ENCODE measurements around the gene AMZ1. TPM values are rescaled to one million over a fixed set of nuclear protein-coding genes. Genes with fewer than 3 reads are reported as not detected.
A peak's percentile ranks its signal among the peaks of the same experiment; 100 is the strongest.

Gene AMZ1
- total RNA-seq, 4 donors from 2014 or later: 0.17 TPM; not detected in 3

GRCh38 chr7:2760098-2760889 lies 72.3 kb downstream of the AMZ1 start:
- Histone ChIP-seq H3K9me3 (no peaks in the 10 kb centered on the region), H3K36me3 (no peaks in the 10 kb centered on the region), H3K4me3 (no peak overlapping the region), H3K27ac (peak overlapping the region; percentile 50), H3K4me1 (peaks cover 73% of the 10 kb centered on the region), H3K27me3 (no peaks in the 10 kb centered on the region)
- peak in 1 of 2 donors; percentile 15 for TF ChIP-seq CTCF (IDR thresholded peaks at IDR 0.05)
- TF ChIP-seq POLR2AphosphoS5 (IDR thresholded peaks at IDR 0.05): peak in 1 of 3 donors; percentile 7
- TF ChIP-seq POLR2A (IDR thresholded peaks at IDR 0.05): no peak
- peak in 1 of 2 donors; percentile 82 for DNase-seq (ENCODE audit: low spot score in 2 of 2)
- WGBS: 31% methylated on average over 16 of the region's 22 CpGs

GRCh38 chr7:2761131-2761624 lies 73.2 kb downstream of the AMZ1 start:
- Histone ChIP-seq H3K4me3 (no peak overlapping the region), H3K27ac (peak overlapping the region; percentile 50), H3K4me1 (peaks cover 73% of the 10 kb centered on the region), H3K27me3 (no peaks in the 10 kb centered on the region), H3K36me3 (no peaks in the 10 kb centered on the region), H3K9me3 (no peaks in the 10 kb centered on the region)
- no peak for TF ChIP-seq CTCF (IDR thresholded peaks at IDR 0.05)
- no peak for TF ChIP-seq POLR2AphosphoS5 (IDR thresholded peaks at IDR 0.05)
- no peak for TF ChIP-seq POLR2A (IDR thresholded peaks at IDR 0.05)
- no peak for TF ChIP-seq EP300 (IDR thresholded peaks at IDR 0.05)
- DNase-seq (ENCODE audit: low spot score in 2 of 2): no peak
- WGBS: 77% methylated on average over 18 of the region's 19 CpGs

- Histone ChIP-seq H3K36me3 (no peaks in the 10 kb centered on the region), H3K4me3 (no peak overlapping the region), H3K27me3 (no peaks in the 10 kb centered on the region), H3K4me1 (peaks cover 69% of the 10 kb centered on the region), H3K9me3 (no peaks in the 10 kb centered on the region), H3K27ac (peak overlapping the region; percentile 85)
- 91% methylated on average over 29 of the region's 29 CpGs for WGBS
- TF ChIP-seq CTCF (IDR thresholded peaks at IDR 0.05) (no peak), POLR2AphosphoS5 (IDR thresholded peaks at IDR 0.05) (no peak), POLR2A (IDR thresholded peaks at IDR 0.05) (no peak)
- DNase-seq (ENCODE audit: low spot score in 2 of 2): no peak
Measured at GRCh38 chr7:2761801-2762497, 73.9 kb downstream of the AMZ1 start.

- WGBS: 82% methylated on average over 6 of the region's 6 CpGs
- Histone ChIP-seq H3K27me3 (no peaks in the 10 kb centered on the region), H3K4me1 (peaks cover 52% of the 10 kb centered on the region), H3K36me3 (no peaks in the 10 kb centered on the region), H3K27ac (peak overlapping the region; percentile 85), H3K4me3 (no peak overlapping the region), H3K9me3 (no peaks in the 10 kb centered on the region)
- no peak for DNase-seq (ENCODE audit: low spot score in 2 of 2)
- no peak for TF ChIP-seq POLR2A (IDR thresholded peaks at IDR 0.05)
- no peak for TF ChIP-seq POLR2AphosphoS5 (IDR thresholded peaks at IDR 0.05)
- no peak for TF ChIP-seq EP300 (IDR thresholded peaks at IDR 0.05)
- TF ChIP-seq CTCF (IDR thresholded peaks at IDR 0.05): no peak
Measured at GRCh38 chr7:2763597-2763996, 75.6 kb downstream of the AMZ1 start.

- no peaks in the 10 kb centered on the region for H3K27me3 ChIP-seq
- no peak for TF ChIP-seq CTCF (IDR thresholded peaks at IDR 0.05)
- TF ChIP-seq EP300 (IDR thresholded peaks at IDR 0.05): no peak
- no peak for TF ChIP-seq POLR2A (IDR thresholded peaks at IDR 0.05)
- TF ChIP-seq POLR2AphosphoS5 (IDR thresholded peaks at IDR 0.05): no peak
- DNase-seq (ENCODE audit: low spot score in 2 of 2): no peak
- WGBS: 97% methylated on average over 8 of the region's 11 CpGs
- H3K9me3 ChIP-seq: no peaks in the 10 kb centered on the region
- H3K36me3 ChIP-seq: no peaks in the 10 kb centered on the region
- no peak overlapping the region for H3K27ac ChIP-seq
- H3K4me1 ChIP-seq: peaks cover 42% of the 10 kb centered on the region
- H3K4me3 ChIP-seq: no peak overlapping the region
Measured at GRCh38 chr7:2764621-2765020, 76.6 kb downstream of the AMZ1 start.
